ENCODE measurements around the gene FCHSD2.
"Not testable (repeated sequence)": the region's sequence is repeated elsewhere in the genome, so short reads cannot be mapped to it uniquely, and the experiment has no call there.

FCHSD2 gene

DNA sequence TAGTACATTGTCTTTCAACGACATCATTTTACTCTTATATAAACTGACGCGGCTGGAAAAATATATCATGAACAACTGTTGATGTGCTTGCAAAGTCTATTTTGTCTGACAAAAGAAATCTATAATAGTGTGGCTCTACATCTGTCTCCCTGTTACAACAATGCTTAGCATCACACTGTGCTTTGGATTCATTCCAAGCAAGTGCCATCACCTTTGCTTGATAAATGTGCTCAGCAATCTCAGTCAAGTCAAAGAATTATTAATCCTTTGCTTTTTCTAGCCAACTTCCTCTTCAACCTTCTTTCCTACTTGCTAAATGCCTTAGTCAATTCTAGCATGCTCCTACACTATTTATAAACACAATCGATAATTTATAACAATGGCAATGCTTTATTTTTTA lies 140.5 kb downstream of the FCHSD2 start:
- no peak for DNase-seq

DNA sequence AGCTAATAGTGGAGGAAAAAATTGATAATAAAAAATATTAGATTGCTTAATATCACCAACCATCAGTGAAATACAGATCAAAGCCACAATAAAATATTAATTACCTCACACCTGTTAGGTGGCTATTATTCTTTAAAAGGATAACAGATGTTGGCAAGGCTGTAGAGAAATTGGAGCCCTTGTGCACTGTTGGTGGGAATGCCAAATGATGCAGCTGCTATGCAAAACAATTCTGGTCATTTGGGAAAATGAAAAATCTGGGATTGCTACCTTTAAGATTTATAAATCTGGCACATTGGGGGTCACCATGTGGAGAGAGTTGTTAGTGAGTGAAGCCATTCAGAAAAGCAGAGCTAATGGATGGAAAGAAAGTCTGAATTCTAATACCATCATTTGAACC lies 143.4 kb downstream of the FCHSD2 start:
- DNase-seq = no peak

DNA sequence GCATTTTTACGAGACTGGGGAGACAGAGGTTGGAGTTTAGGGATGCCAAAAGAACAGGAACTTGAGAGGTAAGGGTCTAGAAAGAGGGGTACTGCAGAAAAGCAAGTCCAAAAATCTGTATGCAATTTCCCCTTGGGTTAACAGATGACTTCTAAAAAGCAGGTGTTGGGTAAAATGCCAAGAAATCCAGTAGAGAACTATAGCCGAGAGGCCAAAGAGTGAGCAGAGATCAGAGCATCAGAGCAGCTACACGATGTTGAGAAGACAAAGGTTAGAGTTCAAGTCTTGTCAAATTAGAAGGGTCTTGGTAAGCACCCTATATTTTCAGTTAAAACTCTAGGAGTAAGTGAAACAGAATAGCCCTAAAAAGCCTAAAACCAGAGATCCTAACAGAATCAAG lies 145.2 kb downstream of the FCHSD2 start:
- no peak for DNase-seq

DNA sequence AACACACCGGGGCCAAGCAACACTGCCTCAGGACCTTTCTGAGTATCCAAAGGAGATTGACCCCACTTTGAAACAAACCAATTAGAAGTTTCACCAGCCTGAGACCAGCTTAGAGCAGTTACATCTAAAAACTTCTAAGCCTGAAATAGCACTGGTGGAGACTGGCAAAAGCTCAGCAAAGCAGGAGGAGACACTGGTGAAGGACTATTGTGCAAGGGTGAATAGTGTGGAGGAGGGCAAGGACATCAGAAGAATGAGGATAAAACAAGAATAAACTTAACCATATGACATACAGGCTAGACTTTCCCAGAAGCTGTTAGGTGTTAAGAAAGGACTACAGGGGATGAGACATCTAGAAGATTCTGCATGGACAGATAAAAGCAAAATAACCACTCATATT lies 152.4 kb downstream of the FCHSD2 start:
- DNase-seq = no peak

DNA sequence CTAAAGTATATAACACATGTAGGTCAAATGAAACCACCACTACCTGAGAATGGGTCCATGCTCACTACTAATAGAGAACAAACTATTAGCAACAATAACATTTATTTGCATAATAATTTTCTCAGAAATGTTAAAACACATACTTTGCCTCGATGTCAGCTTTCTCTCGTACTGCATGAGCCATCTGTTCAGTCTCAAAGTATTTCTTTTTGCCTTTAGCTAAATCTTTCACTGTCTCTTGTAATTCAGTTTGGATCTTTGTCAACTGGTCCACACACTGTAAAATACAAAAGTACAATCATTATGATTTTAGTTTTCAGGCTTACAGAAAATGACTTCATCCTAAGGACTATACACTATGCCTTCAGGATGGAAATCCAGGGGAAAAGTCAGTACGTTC lies 153.3 kb downstream of the FCHSD2 start:
- DNase-seq = no peak

DNA sequence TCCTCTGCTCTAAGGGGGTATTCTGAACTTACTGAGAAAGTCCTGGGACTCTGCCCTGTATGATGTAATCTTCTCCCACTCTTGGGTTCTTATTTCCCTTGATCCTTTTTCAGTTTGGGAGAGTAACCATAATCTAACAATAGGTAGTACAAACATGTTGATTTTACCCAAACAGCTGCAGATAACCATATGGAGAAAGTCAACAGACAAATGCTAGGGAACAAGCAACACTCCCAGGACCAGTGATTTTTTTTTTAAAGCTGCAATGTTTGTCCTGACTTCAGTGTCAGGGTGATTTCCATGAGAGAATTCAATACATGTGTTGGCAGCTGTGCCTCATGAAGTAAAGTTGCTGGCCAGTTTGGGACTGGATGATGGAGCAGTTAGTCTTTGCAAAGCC lies 156.5 kb downstream of the FCHSD2 start:
- DNase-seq = no peak

DNA sequence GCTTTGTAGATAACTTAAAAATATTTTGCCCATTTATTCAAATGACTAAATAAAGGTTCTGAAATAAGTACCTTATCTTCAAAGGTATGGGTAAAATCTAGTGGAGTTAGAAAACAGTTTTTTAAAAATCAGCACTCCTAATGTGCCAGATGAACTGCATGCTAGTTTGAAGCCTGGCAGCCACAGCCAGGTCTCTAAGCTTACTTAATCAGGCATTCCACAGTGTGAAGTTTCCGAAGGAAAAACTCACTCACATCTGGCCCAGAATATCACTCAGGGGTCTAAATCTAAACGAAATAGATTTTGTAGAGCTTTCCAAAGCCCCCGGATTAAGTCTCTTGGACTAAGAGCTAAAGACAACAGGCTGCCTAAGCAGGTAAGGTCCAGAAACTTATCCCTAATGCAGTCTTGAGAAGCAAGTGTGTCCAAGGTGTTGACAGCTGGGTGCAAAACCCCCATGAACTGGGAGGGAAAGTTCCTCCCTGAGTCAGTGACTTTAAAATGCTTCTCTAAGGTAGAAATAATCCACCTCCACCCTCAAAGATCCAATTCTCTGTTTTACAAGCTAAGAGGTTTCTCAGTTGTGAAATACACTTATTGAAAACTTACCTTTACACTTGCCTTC lies 157.6 kb downstream of the FCHSD2 start:
- DNase-seq = no peak

DNA sequence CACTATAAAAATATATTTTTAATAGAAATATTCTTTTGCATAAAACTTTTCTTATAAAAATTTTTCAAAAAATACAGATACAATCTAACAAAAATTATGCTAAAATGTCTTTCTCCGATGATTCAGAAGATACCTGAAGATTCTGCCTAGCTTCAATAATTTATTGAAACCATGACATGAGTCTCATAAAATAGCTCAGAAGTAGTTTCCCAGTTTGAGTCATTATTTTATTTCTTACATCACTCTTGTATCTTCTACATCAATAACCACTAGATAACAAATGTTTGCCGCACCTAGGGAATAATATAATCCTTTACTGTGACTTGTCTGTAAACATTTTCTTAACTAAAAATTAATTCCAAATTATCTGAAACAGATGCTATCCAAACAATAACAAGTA lies 158.6 kb downstream of the FCHSD2 start:
- DNase-seq = no peak

DNA sequence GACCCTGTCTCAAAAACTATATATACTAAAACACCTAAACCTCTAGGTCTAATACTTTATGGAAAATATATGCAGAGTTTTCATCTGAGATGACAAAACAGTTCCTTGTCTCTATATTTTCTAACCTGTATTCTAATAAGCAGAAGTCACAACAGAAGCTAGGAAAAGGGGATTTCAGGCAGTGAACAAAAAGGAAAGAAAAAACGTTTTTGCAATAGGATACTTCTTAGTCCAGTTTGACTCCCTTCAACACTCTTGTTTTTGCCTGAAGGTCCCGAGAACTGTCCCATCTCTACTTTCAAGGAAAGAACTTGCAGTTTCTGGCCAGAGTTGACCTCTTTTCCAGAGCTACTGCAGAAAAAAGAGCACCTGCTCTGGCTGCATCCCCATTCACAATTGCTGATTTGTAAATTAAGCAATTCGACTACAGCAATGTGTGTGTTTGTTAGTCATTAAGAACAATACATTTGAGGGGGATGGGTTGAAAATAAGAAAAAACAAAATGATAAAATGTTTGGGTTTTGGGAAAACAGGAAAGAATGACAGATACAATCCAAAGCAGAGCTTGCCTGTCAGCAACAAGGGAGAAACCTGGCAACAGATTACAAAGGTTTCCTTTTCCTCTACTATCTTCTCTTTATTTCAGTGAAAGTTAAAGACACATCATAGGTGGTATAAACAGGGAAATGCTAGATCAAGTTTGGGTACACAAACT lies 160.0 kb downstream of the FCHSD2 start:
- DNase-seq = no peak

DNA sequence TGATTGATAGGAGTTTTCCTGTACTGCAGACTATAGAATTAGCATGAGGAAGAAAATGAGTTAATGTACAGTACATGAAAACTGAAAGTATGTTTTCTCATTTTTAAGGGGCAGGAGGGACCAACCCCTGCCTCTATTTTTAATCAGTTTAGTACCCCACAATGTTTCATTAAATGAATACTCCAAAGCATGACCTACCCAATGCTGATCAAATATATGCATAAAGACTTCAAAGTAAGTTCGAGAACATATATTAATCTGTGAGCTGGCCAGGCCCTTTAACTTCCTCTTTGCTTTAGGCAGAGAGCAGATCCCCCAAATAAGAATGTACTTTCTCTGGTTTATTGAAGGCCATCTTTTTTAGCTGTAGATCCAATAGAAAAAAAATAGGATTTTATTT lies 161.0 kb downstream of the FCHSD2 start:
- no peak for DNase-seq

DNA sequence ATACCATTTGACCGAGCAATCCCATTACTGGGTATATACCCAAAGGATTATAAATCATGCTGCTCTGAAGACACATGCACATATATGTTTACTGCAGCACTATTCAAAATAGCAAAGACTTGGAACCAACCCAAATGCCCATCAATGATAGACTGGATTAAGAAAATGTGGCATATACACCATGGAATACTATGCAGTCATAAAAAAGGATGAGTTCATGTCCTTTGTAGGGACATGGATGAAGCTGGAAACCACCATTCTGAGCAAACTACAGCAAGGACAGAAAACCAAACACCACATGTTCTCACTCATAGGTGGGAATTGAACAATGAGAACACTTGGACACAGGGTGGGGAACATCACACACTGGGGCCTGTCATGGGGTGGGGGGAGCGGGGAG lies 164.3 kb downstream of the FCHSD2 start:
- DNase-seq = not testable (repeated sequence)

DNA sequence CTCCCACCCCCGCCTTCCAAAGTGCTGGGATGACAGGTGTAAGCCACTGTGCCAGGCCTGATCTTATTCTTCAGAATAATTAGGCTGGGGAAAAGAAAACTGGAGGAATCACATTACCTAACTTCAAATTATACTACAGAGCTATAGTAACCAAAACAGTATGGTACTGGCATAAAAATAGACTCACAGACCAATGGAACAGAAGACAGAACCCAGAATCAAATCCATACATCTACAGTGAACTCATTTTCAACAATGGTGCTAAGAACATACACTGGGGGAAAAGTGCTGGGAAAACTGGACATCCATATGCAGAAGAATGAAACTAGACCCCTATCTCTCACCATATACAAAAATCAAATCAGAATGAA lies 165.6 kb downstream of the FCHSD2 start:
- not testable (repeated sequence) for DNase-seq

DNA sequence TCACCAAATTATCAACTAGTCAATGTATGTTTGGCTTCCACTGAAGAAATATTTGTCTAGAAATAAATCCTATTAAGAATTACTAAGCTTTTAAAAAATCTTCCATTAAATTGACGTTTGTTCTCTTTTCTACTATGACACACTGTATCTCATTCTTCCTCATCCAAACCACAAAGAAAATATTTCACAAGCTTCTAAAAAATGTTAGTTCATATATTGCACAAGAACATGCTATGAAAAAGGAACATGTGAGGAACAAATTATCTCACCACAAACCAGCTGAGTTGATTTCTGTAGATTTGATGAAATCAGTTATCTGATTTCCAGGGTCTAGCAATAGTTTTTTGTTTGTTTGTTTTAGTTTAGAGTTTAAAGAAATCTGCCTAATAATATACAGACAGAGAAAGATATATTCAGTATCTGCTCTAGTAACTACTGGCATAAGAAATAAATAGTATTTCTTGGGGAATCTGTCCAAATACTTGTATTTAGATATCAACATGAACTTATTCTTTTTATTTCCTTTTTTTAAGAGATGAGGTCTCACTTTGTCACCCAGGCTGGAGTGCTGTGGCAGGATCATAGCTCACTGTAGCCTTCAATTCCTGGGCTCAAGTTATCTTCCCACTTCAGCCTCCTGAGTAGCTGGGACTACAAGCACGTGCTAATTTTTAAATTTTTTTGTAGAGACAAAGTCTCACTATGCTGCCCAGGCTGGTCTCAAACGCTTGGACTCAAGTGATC lies 166.2 kb downstream of the FCHSD2 start:
- DNase-seq = no peak

DNA sequence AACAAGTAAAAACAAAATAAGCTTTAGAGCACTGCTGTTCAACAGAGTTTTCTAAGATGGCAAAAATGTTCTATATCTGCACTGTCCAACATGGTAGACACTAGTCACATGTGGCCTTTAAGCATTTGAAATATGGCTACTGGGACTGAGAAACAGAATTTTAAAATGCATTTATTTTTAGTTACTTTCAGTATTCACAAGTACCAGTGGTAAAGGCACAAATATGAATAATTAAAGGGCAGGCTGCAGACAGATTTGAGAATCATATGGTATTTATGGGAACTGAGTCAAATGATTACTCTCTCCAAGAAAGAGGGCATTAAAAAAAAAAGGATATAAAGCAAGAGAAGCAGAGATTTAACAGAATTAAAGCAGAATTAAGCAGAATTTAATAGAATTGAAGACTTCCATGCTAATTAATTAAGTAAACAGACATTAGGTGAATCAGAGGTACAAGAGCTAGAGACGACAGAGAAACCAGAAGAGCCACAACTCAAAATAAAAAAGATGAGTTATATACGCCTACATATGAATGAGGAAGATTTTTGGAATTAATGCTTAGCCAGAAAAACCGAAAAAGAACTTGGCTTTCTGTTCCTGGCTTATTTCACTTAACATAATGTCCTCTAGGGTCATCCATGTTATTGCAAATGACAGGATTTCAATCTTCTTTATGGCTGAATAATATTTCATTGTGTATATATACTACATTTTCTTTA lies 167.5 kb downstream of the FCHSD2 start:
- DNase-seq = no peak

DNA sequence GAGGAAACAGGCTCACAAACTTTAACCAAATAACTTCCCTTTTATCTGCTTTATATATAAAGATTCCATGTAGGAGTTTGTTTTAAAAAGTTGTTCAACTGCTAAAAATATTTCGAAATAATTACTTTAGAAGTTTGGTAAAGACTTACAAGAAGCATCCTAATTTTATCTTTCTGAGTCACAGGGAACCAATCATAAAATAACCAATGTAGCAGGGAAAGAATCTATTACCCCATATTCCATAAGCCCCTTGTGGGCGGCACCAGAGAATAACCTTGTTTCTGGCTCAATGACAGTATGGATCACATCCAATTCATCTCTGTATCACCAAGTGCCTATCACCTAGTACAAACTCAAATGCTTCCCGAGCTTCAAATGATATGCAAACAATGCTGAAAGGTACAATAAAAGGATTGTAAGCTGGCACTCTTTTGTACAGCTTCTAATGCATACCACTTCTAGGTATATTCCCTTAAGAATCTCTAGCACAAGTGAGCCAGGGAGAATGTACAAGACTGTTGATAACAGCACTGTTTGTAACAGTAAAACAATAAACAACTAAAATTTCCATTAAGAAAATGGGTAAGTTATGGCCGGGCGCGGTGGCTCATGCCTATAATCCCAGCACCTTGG lies 169.5 kb downstream of the FCHSD2 start:
- DNase-seq = no peak

DNA sequence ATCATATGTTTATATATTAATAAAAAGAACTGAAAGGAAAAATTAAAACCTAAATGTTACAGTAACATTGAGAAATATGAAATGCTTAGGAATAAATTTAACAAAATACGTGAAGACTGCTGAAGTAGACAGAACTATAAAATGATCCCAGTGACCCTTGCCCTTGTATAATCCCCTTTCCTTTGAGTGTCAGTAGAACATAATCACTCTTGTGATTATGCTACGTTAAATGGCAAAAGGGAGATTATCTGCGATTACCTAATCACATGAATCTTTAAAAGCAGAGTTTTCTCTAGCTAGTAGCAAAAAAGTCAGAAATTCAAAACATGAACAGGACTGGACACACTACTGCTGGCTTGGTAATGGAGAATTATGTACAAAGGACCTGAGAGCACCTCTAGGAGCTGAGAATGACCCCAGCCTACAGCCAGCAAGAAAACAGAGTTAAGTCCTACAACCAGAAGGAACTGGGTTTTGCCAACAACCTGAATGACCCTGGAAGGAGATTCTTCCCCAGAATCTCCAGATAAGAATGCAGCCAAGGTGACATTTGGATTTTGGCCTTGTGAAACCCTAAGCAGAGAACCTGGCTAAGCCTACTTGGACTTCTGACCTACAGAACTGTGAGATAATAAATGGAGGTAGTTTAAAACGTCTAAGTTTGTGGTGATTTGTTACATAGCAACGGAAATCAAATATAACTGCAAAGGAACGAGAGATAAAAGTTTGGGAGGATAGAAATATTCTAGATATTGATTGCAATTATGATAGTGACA lies 170.7 kb downstream of the FCHSD2 start:
- DNase-seq = no peak

DNA sequence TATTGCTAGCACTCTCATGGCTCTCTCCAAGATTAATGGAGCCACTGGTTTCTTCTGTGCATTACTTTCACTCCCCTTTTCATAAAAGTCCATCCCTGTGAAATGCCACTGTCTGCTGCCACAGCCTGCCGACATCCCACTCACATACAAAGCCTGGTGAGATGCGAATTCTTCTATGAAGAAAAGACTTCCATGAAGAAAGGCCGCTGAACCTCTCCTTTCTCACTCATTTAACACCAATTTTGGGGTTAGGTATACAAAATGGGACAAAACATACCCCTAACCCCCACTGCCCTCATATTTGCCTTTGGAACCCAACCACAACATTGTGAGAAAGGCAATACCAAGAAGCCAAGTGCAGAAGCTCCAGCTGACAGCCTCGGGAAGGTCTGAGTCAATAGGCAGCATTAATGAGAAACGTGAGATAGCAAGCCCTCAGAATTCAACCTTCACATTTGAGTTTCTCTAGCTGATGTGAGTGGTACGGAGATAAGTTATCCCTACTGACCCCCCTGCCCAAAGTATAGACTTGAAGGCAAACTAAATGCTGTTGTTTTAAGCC lies 171.5 kb downstream of the FCHSD2 start:
- no peak for DNase-seq

DNA sequence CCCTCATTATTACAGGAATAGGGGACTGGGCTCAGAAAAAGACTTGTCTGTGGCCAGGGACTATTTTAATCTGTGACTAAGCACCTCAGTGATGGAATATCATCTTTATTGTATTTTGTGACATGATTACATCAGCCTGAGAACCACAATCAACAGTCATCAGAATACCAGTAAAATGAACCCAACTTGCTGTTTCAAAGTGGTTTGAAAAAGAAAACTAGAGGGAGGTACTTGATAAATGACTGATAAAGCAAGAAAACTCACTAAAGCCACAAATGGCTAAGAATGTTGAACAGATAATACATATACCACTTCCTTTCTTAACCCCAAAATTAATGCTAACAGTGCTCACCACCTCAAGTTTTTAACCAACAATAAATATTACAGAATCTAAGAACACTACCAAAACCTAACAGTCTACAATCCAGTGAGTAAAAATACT lies 172.2 kb downstream of the FCHSD2 start:
- DNase-seq = no peak

DNA sequence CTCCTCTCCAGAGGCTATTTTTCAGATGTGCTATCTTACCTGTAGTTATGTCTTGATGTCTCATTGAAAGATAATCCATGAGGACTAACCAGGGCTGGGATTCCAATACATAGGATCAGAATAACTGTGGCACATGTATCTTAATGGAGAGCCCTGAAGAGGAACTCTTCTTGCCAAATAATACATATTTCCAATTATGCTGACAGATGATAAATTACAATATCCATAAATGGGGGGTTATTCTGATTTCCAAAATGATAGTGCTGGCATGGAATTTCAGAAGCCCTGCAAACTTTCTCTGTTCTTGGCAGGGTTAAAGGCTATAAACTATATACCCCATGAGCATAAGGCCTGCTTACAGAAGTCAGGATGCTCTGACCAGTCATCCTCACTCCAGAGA lies 173.7 kb downstream of the FCHSD2 start:
- no peak for DNase-seq

DNA sequence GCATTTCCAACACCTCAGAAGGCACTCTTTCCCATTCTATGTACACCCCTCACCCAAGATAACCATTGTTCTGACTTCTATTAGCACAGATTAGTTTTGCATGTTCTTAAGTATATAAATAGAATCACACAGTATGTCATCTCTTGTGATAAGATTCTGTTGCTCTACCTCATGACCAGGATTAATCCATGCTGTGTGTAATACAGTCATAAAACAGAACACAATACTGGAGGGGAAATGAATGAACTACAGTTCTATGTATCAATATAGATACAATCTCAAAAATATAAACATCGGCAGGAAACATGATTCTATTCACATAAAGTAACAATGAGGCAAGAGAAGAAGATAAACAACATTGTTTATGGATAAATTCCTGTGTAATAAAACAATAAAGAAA lies 176.4 kb downstream of the FCHSD2 start:
- no peak for DNase-seq

DNA sequence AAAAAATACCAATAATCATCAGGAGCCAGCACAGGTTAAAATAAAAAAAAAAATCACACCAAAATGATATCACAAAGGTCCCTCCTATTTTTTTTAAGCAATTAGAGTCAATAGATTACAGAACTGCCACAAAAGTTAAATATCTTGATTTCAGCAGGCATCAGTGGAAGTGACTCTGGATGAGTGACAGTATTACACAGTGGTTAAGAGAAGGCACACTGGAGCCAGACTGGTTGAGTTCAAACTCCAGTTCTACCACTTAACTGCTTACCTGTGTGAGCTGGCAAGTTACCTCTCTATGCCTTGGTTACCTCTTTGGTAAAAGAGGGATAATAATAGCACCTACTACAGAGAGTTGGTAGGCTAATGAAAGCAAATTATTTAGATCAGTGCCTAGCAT lies 179.4 kb downstream of the FCHSD2 start:
- no peak for DNase-seq

DNA sequence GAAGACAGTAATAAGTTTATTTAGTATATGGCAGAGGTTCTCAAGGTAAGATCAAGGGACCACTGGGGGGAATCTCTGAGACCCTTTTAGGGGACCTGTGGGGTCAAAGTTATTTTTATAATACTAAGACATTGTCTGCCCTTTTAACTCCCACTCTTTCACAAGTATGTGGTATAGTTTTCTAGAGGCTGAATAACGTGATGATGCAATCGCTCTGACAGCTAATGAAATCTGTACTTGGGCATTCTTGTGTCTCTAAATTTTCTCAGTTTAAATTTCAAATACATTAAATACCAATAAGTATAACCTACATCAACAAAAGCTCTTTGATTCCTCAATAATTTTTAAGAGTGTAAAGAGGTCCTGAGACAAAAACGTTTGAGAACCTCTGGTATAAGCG lies 180.0 kb downstream of the FCHSD2 start:
- no peak for DNase-seq
